Kidney (tissue), 14 donors: ENCODE measurements around the gene SLCO1B1. TPM values are rescaled to one million over a fixed set of nuclear protein-coding genes. Genes with fewer than 3 reads are reported as not detected.
"Not testable (repeated sequence)": the region's sequence is repeated elsewhere in the genome, so short reads cannot be mapped to it uniquely, and the experiment has no call there.

Source experiments
- DNase-seq, 5 donors: peaks; one replicate each; pipeline ENCODE4 v3.0.0-alpha.2; 2013 to 2020
- FAIRE-seq: peaks from 2 replicates; lab custom pipeline; 2012; peaks lifted over from hg19 to GRCh38; lab: Jason Lieb, UNC
- H3K27ac ChIP-seq, 2 donors: one replicate each; pipeline ENCODE4 v1.7.0; 2013; ENCODE audit warnings: low read depth in 2 of 2, low read length in 2 of 2, inconsistent platforms in 1 of 2
- H3K27me3 ChIP-seq: one replicate; pipeline ENCODE4 v1.7.1; 2013; ENCODE audit warnings: low read length, inconsistent platforms; ENCODE audit not compliant: control insufficient read depth, insufficient read depth
- H3K36me3 ChIP-seq, 3 donors: one replicate each; pipeline versions ENCODE4 v1.7.0 to v1.7.1; 2013; ENCODE audit warnings: low read length in 3 of 3, control low read depth in 1 of 3, inconsistent platforms in 1 of 3; ENCODE audit not compliant: insufficient read depth in 3 of 3, control insufficient read depth in 2 of 3
- H3K4me1 ChIP-seq, 3 donors: one replicate each; pipeline versions ENCODE4 v1.7.0 to v1.7.1; 2013; ENCODE audit warnings: low read length in 3 of 3, inconsistent platforms in 1 of 3, low read depth in 1 of 3; ENCODE audit not compliant: control insufficient read depth in 2 of 3, insufficient read depth in 2 of 3
- H3K4me3 ChIP-seq, 3 donors: one replicate each; pipeline versions ENCODE4 v1.7.0 to v1.8.1; 2013; ENCODE audit warnings: low read length in 3 of 3, control low read depth in 1 of 3, inconsistent platforms in 1 of 3
- H3K9ac ChIP-seq, 3 donors: one replicate each; pipeline versions ENCODE4 v1.7.0 to v1.7.1; 2013; ENCODE audit warnings: low read length in 3 of 3, control low read depth in 1 of 3, inconsistent platforms in 1 of 3
- H3K9me3 ChIP-seq, 3 donors: one replicate each; pipeline versions ENCODE4 v1.7.0 to v1.7.1; 2013; ENCODE audit warnings: low read length in 3 of 3, control low read depth in 1 of 3, inconsistent platforms in 1 of 3; ENCODE audit not compliant: control insufficient read depth in 2 of 3, insufficient read depth in 1 of 3
- CTCF ChIP-seq: IDR thresholded peaks from 3 replicates; pipeline ENCODE4 v1.5.1; 2012; ENCODE audit warnings: mild to moderate bottlenecking, moderate library complexity, borderline replicate concordance; ENCODE audit not compliant: insufficient read depth; ENCODE audit errors: extremely low read depth
- intact Hi-C: fragments of 100-400 bp; cut with DNase I; formaldehyde crosslinking; loops from one replicate; pipeline ENCODE4 v1.11.1; 2022
- polyA plus RNA-seq: library from polyadenylated mRNA; stranded (reverse); fragments of 350-450 nt; fragmentation: Illumina TruSeq; extraction: RNeasy Lipid Tissue Mini Kit (QIAGEN cat#74804); gene quantifications from one replicate; pipeline ENCODE4 v1.2.3, GENCODE V29; 2014; ENCODE audit warnings: low read depth, low replicate concordance; ENCODE audit not compliant: insufficient read depth
- total RNA-seq: library from RNA; stranded (reverse); fragmentation: NEBNext Ultra II Directional; extraction: Animal tissue kit (Norgen Biotek cat#: 25700); gene quantifications from one replicate; pipeline ENCODE4 v1.2.1, GENCODE V29; 2021
- donor health status: control.
- donor health status: control.
- donor health status: control.
- donor health status: control.
- donor health status: control.
- donor health status: DM: yes; HTN: yes; CAD: no.
- donor health status: Normal renal cell carcinoma (clear cell type).

SLCO1B1 gene
- total and polyA plus RNA-seq, 2 donors from 2014 or later = not detected

GRCh38 chr12:21138016-21138415 is 7.0 kb downstream of the SLCO1B1 start:
- Histone ChIP-seq H3K9ac (no peak overlapping the region), H3K27ac (no peak overlapping the region), H3K4me1 (no peaks in the 10 kb centered on the region), H3K9me3 (no peaks in the 10 kb centered on the region), H3K36me3 (no peaks in the 10 kb centered on the region), H3K27me3 (no peaks in the 10 kb centered on the region), H3K4me3 (no peak overlapping the region)
- FAIRE-seq (no peak), DNase-seq (no peak)
- TF ChIP-seq CTCF = no peak
- intact Hi-C loops = no loop called here

GRCh38 chr12:21144309-21144708 is 13.3 kb downstream of the SLCO1B1 start:
- no peak overlapping the region for H3K9ac ChIP-seq
- intact Hi-C loops = no loop called here
- H3K4me1 ChIP-seq = no peaks in the 10 kb centered on the region
- TF ChIP-seq CTCF = no peak
- H3K4me3 ChIP-seq = no peak overlapping the region
- FAIRE-seq = no peak
- H3K27me3 ChIP-seq = no peaks in the 10 kb centered on the region
- H3K27ac ChIP-seq = no peak overlapping the region
- no peaks in the 10 kb centered on the region for H3K36me3 ChIP-seq
- no peaks in the 10 kb centered on the region for H3K9me3 ChIP-seq
- DNase-seq = no peak

GRCh38 chr12:21149861-21150260 is 18.9 kb downstream of the SLCO1B1 start:
- H3K27me3 ChIP-seq, intact Hi-C loops, H3K9ac ChIP-seq, H3K9me3 ChIP-seq, DNase-seq, H3K27ac ChIP-seq, H3K36me3 ChIP-seq, H3K4me3 ChIP-seq, H3K4me1 ChIP-seq, FAIRE-seq: not testable (repeated sequence)

GRCh38 chr12:21151184-21151583 is 20.2 kb downstream of the SLCO1B1 start:
- no peak overlapping the region for H3K4me3 ChIP-seq
- DNase-seq (no peak), FAIRE-seq (no peak)
- H3K27ac ChIP-seq = no peak overlapping the region
- no peaks in the 10 kb centered on the region for H3K9me3 ChIP-seq
- H3K9ac ChIP-seq = no peak overlapping the region
- no peaks in the 10 kb centered on the region for H3K36me3 ChIP-seq
- H3K27me3 ChIP-seq = no peaks in the 10 kb centered on the region
- H3K4me1 ChIP-seq = no peaks in the 10 kb centered on the region
- no peak for TF ChIP-seq CTCF
- intact Hi-C loops = no loop called here
